HG02610 (cell line): ENCODE measurements around the gene FAM107B.
"Not testable (repeated sequence)": the region's sequence is repeated elsewhere in the genome, so short reads cannot be mapped to it uniquely, and the experiment has no call there.

Source experiments
- ATAC-seq: cut with Tn5 transposase; IDR thresholded peaks from one replicate; pipeline ENCODE4 v1.9.1; 2021; ENCODE audit warnings: mild to moderate bottlenecking, moderate library complexity; ENCODE audit not compliant: unreplicated experiment

The FAM107B gene

DNA sequence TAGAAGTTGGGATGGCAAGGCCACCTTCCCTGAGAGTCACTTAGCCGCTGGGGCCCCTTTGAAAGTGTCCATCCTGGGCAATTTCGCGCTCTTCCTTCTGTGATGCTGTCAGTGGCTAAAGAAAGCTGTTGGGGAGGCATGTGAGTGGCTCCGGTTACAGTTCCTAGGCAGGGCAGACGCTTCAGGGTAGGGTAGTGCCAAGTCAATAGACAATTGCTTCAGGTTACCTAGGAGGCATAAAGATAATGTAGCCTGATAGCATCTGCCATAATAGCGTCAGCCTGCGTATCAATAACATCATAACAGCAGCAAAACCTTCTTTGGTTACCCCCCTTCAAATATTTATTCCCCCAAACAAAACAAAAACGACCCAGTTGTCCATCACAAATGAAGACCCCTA lies at the start of gene FAM107B:
FAM107B (minus strand) TSS at position 101 of the 400 bp plus-strand sequence. CDS start 234 bp downstream, outside the sequence.
- no peak for ATAC-seq

DNA sequence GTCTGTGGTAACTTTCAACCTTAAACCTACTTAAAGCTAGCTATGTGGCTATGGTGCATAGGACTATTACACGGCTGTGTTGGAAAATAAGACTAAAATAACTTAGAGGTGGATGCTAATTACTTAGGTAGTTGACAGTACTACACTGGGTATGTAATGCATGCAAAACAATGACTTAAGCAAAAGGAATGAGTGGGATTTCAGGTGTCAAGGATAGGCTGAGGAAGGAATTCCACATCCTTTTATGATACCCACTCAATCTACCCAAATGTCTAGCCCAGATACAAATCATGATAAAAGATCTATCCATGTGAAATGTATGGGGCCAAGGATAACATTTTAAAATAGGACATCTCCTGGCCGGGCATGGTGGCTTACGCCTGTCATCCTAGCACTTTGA lies 49.3 kb upstream of the FAM107B start:
- no peak for ATAC-seq

DNA sequence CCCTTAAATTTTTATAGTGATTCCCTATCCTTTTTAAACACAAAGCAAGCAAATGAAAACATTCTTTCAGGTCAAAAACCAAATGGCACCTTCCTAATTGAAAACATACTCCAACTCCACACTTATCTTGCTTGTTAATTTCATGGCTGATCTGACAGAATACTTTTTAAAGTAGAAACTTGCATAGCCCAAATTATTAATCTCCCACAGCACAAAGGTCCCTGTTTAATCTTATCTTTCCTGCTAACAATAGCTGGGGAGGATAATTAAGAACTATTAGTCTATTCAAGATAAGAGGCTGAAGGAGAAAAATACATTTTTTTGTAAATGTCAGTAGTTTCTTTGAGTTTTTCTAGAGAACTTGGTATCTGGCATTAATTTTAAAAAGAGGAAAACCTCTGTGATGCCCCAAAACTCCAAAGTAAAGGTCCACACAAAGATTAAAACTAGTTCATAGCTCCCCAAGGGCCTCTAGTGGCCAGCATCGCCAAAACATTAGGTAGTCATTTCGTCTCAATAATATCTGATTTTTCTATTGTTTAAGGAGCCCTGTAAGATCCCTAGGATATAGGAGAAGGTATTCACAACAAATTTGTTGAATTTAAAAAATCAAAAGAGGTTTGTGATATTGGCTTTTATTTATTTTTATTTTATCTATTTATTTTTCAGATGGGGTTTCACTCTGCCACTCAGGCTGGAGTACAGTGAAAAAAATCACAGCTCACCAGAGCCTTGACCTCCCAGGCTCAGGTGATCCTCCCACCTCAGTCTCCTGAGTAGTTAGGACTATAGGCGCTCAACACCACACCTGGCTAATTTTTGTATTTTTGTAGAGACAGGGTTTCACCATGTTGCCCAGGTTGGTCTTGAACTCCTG lies 48.4 kb upstream of the FAM107B start:
- no peak for ATAC-seq

DNA sequence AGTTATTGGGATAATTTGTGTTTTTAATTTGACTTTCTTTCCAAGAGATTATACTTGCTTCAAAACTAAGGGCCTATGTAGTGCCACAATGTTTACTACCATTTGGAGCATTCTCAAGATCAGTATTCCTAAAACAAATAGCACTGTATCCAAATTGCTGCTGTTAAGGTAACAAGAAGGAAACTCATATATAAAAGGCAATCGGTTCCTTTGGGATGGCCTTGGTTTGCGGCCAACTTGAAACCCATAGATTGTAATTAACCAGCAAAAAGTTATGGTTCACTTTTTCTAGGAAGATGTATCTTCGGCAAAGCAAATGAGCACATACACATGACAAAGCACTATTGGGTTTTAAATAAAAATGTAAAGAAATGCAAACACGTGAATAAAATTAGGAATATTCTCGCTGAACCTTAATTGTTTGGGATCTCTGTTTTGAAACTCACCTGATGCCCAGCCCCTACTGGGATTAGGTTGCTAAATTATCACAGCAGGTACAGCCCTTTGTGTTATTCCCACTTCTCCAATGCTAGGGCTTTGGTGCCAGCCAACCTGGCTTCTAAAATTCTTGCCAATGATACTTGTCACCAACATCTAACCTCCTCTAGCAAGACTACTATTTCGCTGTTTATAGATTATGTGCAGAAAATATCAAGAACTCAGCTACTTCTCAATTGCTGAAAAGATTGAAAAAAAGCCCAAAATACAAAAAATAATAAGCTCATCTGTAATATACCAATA lies 47.1 kb upstream of the FAM107B start:
- no peak for ATAC-seq

DNA sequence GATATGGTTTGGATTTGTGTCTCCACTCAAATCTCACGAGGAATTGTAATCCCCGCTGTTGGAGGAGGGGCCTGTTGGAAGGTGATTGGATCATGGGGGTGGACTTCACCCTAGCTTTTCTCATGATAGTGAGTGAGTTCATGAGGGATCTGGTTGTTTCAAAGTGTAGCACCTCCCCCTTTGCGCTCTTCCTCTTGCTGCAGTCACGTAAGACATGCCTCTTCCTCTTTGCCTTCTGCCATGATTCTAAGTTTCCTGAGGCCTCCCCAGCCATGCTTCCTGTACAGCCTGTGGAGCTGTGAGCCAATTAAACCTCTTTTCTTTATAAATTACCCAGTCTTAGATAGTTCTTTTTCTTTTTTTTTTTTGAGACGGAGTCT lies 46.1 kb upstream of the FAM107B start:
- no peak for ATAC-seq

DNA sequence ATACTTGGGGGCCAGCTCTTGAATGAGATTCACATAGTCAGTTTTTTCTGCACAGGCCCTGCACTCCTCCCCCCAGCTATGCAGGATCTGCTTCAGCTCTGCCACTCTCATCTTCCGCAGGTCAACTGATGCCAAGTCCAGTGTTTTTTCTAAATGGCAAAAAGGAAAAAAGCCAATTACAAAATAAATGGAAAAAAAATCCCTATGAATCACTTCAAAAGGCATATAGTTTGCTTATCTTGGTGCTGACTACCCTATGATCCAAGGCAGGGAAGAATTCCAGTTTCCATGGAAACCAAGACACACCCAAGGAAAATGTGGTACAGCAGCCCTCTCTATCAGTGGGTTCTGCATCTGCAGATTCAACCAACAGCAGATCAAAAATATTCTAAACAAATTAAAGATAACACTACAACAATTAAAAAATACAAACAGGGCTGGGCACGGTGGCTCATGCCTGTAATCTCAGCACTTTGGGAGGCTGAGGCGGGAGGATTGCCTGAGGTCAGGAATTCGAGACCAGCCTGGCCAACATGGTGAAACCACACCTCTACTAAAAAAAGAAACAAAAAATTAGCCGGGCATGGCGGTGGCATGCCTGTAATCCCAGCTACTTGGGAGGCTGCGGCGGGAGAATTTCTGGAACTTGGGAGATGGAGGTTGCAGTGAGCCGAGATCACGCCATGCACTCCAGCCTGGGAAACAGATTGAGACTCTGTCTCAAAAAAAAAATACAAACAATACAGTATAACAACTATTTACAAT lies 45.5 kb upstream of the FAM107B start:
- no peak for ATAC-seq

DNA sequence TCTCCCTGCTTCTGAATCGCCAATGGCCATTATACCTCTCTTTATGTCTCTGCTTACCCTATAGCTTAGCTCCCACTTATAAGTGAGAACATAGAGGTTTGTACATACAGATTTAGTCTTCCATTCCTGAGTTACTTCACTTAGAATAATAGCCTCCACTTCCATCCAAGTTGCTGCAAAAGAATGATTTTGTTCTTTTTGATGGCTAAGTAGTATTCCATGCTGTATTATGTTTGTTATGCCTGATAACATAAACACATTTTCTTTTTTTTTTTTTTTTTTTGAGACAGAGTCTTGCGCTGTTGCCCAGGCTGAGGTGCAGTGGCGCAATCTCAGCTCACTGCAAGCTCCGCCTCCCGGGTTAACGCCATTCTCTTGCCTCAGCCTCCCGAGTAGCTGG lies 42.0 kb upstream of the FAM107B start:
- ATAC-seq: not testable (repeated sequence)

DNA sequence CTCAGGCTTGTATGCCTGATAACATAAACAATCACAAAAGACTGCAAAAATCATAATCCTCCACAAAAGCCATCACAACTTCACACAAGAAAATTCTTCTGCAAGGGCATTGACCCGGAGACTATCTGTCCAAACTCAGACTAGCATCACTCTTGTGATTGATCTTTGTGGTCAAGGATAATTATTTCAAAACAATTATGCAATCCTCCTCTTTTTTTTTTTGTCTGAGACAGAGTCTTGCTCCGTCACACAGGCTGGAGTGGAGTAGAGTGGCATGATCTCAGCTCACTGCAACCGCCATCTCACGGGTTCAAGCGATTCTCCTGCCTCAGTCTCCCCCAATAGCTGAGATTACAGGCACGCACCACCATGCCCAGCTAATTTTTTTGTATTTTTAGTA lies 41.0 kb upstream of the FAM107B start:
- ATAC-seq: no peak

DNA sequence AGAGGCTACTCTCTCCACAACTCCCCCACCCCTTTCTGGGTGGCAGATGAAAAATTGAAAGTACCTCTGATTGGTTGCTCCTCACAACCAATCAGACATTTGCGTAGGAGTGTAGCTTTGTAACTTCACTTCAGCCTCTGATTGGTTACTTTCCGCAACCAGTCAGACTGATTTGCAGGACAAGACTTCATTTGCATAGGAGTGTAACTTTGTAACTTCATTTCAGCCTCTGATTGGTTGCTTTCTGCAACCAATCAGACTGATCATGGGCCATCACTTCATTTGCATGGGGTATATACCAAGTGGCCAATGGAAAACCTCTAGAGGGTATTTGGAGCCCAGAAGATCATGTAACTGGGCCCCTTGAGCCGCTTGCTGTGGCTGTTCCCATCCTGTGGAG lies 37.6 kb upstream of the FAM107B start:
- ATAC-seq: no peak

DNA sequence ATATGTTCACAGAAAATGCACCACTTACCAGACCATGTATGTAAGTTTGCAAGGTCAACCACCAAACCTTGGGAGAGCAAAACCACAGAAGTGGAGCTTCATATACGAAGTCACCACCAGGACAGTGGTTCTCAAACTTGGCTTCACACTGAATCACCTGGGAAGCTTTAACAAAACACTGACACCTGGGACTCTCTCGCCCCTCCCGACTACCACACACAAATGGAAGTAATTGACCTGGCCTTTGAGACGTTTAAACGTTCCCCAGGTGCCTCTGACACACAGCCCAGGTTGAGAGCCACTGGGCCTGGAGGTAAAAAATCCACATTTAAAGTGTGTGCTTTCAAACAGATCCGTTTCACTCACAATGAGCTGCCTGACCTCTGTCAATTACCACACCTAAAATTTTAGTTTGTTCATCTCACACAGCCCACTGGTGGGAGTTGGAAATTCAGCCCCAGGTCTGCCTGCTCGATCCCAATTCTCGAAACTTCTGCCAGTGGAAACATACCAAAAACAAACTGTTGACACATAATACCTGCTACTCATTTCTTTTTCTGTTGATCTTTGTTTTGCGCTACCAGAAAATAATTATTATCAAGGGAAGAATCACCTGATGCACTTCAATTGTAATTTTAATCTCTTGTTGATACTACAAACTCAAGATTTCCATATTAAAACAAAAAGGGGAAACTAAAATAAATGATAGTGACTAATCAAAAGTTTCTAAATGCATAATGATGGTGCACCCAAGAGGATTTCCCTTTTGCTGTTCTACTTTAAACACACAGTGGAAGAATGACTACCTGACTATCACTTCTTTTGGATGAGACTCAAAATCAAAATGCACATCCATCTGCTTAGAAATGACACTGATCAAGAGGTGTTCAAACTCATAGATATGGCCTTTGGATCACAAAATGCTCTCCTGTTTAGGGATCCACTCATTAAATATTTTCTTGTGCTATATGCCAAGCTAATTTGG lies 36.6 kb upstream of the FAM107B start:
- no peak for ATAC-seq

DNA sequence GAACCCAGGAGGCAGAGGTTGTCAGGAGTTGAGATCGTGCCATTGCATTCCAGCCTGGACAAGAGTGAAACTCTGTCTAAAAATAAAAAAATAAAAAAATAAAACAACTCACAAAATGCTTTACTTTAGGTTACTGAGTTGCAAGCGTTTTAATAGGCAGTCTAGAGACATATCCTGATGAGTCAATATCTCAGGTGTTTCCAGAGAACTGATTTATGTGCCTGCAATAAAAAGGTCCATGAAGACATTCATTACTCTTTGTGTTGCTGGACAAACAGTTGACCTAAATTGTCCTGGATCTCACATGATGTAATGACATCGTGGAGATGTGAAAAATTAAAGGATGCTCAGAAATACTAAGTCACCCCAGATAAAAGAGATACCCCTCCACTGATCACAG lies 31.6 kb upstream of the FAM107B start:
- no peak for ATAC-seq

DNA sequence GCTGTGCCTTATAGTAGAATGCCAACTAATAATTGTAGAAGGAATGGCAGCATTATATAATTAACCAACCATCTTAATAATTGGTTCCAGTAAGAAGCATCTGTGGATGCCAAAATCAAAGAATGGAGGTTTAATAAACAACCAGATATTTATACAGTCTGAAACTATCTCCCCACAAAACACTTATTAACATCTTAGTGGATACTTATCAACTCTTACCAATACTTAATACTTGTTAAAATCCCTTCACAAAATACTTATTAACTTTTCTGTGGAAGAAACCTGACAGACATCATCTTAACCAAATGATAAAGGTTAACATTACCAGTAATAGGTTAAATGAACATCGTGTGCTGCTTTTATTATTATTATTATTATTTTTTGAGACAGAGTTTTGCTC lies 29.1 kb upstream of the FAM107B start:
- ATAC-seq: no peak

DNA sequence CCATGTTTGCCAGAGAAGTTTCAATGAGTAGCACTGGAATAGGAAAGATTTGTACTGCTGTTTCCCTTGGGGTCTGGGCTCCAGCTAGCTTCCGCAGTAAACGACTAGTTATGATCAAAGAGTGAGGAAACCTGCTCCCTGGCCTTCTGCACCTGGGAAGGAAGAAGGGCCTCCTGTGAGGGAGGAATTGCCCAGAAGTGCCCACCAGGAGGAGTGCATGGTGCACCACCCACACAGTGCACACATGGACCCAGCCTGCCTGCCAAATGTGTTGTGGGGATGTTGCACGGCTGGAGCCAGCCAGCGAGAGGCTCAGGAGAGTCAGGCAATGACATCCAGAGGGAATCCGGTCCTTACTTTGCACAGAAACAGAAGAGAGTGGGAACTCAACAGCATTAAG lies 27.0 kb upstream of the FAM107B start:
- no peak for ATAC-seq

DNA sequence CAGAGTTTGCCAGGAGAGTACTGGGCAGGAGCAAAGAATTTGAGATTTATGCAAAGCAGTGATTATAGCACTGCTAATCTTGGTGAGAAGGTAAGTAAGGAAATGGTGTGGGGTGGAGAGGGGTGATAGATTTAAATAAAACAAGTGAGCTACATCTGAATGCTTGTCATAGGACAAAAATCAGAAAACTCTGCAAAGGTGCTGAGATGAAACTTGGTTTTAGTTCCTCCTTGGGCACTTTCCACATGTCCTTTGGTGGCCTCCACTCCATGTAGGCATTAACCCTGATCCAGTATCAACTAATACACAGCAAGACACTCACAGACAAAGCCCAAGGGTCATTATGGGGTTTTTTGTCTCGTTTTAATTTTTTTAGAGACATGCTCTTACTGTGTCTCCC lies 25.7 kb upstream of the FAM107B start:
- no peak for ATAC-seq

DNA sequence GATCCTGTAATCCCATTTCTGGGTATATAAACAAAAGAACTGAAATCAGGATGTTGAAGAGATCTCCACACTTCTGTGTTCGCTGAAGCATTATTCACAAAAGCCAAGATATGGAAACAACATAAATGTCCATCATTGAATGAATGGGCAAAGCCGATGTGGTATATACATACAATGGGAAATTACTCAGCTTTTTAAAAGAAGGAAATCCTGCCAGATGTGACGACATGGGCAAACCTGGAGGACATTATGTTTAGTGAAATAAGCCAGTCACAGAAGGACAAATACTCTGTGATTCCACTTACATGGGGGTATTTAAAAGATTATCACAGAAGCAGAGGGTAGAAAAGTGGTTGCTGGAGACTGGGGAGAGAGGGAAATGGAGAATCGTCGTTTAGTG lies 23.9 kb upstream of the FAM107B start:
- ATAC-seq: no peak

DNA sequence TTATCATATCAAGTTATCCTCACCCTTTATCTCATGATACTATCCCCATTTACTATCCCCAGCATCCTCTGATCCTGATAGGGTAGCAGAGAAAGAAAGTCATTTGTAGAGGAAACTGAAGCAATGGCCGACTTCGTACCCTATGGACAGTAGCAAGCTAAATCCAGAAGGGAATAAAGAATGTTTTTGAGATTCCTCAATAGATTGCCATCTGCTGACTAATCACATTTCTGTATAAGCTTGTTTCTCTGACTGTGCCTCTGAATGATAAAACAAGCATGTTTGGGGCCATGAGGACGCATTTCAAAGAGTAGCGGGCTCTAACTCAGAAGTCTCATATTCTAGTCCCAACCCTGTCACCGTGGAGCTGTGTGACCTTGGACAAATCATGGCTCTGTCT lies 13.2 kb upstream of the FAM107B start:
- no peak for ATAC-seq

DNA sequence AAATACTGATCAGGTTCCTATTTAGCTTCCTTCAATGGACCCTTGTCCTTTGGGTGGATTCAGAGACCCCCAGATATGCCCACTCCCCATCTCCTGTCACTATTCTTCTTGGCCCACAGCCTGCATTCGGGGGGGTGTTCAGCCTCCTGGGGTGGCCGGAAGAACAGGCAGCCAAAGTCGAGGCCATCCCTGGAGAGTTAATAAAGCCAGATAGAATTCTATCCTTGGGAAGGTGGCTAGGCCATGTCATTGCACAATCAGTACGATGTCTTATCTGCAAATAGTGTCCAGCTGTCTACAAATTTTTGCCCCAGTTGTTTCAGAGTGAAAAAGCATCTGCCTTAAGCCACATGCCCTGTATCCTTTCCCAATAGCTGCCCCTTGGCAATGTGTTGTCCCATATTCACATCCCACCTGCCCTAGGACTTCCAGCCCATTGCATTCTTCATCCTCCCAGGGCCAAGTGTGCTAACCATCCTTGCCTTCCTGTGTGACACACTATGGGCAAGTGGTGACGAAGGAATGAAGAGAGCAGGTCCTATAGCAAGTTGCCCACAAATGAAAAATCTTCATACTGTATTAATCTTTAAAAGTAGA lies 9.9 kb upstream of the FAM107B start:
- no peak for ATAC-seq

DNA sequence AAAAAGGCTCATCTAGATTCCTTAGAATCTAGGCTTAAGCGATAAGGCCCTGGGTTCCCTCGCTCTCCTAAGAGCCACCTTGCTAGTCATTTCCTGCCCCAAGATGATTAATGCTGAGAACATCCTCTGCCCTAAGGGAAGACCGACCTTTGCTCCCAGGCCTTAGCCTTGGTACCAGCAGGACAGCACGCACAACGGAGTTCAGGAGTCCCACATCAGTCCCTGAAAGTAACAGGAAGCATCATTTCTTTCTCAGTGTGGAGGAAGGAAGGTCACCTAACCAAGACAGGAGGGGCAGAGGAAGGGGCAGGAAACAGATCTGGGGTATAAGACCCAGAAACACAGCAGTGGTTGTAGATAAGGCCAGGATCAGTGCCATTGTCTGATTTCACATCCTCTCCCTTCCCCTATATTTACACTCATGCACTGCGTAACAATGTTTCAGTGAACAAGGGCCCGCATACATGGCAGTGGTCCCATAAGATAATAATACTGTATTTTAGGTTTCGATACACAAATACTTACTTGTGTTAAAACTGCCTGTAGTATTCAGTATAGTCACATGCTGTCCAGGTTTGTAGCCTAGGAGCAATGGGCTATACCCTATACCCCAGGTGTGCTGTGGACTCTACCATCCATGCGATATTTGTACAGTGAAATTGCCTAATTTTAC lies 8.1 kb upstream of the FAM107B start:
- ATAC-seq: no peak

DNA sequence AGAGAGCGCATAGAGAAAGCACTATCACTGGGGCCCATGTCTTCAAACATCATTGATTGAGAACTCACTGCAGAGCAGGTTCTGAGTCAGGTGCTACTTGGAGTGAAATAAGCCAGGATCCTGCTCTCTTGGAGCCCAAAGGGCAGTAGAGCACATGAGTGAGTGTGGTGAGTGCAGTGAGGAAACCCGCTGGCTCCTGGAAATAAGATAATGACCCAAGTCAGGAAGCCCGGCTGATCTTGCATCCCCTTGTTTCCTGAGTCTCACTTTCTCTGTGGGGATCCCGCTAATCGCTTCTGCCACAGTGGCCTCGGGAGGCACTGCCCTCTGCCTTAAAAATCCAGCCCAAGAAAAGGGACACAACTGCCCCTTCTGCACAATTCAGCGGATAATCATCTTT lies 7.1 kb upstream of the FAM107B start:
- ATAC-seq: no peak
